Sigmoid colon (tissue), 4 donors: ENCODE results near the gene SPATA24.

Source experiments
- EP300 ChIP-seq, 4 donors: sonication (generic); formaldehyde crosslinking; IDR thresholded peaks; one replicate each; pipeline ENCODE4 v1.6.1; 2017; ENCODE audit warnings: antibody characterized with exemption in 4 of 4
- POLR2A ChIP-seq, 2 donors: fragments of 450-650 bp; IDR thresholded peaks; one replicate each; pipeline ENCODE4 v1.6.1; 2016; ENCODE audit warnings: antibody characterized with exemption in 2 of 2, mild to moderate bottlenecking in 2 of 2, moderate library complexity in 2 of 2
- POLR2AphosphoS5 ChIP-seq, 4 donors: sonication (generic); formaldehyde crosslinking; IDR thresholded peaks; one replicate each; pipeline ENCODE4 v1.6.1; 2017; ENCODE audit warnings: antibody characterized with exemption in 4 of 4
- TF ChIP-seq, protein P1 (sequence below), 4 experiments: fragments of 450-650 bp in 3 of 4; fragments of 200-600 bp in 1 of 4; IDR thresholded peaks; one replicate each; pipeline ENCODE4 v1.5.1; 2016 to 2019; ENCODE audit warnings: antibody characterized with exemption in 4 of 4, mild to moderate bottlenecking in 3 of 4, moderate library complexity in 2 of 4

DNA sequence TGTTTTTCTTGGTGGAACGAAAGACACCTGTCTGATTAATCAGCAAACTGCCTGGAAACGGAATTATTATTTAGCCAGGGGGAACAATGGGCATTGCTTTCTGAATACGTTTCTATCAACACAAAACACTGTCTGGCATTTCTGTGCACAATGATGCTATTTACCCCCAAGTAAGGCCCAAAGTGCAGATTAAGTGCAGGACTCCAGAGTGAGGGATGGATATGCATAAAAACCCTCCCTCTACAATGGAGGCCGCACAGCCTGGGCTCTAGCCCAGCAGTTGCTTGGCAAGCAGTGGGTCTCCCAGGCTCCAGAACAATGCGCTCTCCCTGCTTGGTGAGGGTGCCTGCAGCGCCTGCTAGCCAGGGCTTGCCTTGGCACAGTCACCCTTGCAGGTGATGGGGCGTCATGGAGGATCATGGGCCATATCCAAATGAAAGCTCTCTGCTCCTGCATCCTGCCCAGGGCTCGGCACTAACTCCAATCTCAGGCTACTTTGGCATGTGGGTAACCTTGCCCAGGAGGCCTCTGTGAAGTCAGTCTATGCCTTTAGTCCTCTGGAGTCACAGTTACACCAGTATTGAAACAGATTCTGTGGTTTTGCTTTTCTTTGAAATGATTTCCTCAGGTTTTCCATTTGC is 11.5 kb upstream of the SPATA24 start:
- TF ChIP-seq POLR2A (IDR thresholded peaks at IDR 0.05) (no peak), POLR2AphosphoS5 (IDR thresholded peaks at IDR 0.05) (peak in 3 of 4 donors; percentile 22 to 67 (median 23)), EP300 (IDR thresholded peaks at IDR 0.05) (no peak)
- TF ChIP-seq, protein P1, sequence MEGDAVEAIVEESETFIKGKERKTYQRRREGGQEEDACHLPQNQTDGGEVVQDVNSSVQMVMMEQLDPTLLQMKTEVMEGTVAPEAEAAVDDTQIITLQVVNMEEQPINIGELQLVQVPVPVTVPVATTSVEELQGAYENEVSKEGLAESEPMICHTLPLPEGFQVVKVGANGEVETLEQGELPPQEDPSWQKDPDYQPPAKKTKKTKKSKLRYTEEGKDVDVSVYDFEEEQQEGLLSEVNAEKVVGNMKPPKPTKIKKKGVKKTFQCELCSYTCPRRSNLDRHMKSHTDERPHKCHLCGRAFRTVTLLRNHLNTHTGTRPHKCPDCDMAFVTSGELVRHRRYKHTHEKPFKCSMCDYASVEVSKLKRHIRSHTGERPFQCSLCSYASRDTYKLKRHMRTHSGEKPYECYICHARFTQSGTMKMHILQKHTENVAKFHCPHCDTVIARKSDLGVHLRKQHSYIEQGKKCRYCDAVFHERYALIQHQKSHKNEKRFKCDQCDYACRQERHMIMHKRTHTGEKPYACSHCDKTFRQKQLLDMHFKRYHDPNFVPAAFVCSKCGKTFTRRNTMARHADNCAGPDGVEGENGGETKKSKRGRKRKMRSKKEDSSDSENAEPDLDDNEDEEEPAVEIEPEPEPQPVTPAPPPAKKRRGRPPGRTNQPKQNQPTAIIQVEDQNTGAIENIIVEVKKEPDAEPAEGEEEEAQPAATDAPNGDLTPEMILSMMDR (IDR thresholded peaks at IDR 0.05), result no peak
